COLO668 (cell line): ENCODE data around the gene SBF2.
"Not testable (repeated sequence)": the region's sequence is repeated elsewhere in the genome, so short reads cannot be mapped to it uniquely, and the experiment has no call there.

Experiments used
- DNase-seq: peaks from one replicate; lab custom pipeline; 2025; ENCODE audit not compliant: unreplicated experiment; lab: John Stamatoyannopoulos, UW

The SBF2 gene

GRCh38 chr11:10023212-10023611 is 270.8 kb downstream of the SBF2 start:
- DNase-seq: no peak

GRCh38 chr11:10022764-10023163 is 271.3 kb downstream of the SBF2 start:
- no peak for DNase-seq

GRCh38 chr11:10021563-10021962 is 272.5 kb downstream of the SBF2 start:
- no peak for DNase-seq

- DNase-seq: no peak
Observed at GRCh38 chr11:10019906-10020682, 273.9 kb downstream of the SBF2 start.

GRCh38 chr11:10017911-10018310 is 276.1 kb downstream of the SBF2 start:
- no peak for DNase-seq

GRCh38 chr11:10017050-10017449 is 277.0 kb downstream of the SBF2 start:
- DNase-seq: no peak

- no peak for DNase-seq
Observed at GRCh38 chr11:10012068-10012467, 282.0 kb downstream of the SBF2 start.

- DNase-seq: no peak
Observed at GRCh38 chr11:10005955-10006525, 288.0 kb downstream of the SBF2 start.

GRCh38 chr11:10004526-10005113 is 289.4 kb downstream of the SBF2 start:
- no peak for DNase-seq

- no peak for DNase-seq
Observed at GRCh38 chr11:10002221-10002620, 291.8 kb downstream of the SBF2 start.

GRCh38 chr11:9992306-9992705 is 301.7 kb downstream of the SBF2 start:
- DNase-seq: no peak

GRCh38 chr11:9990221-9990973 is 303.6 kb downstream of the SBF2 start:
- no peak for DNase-seq

GRCh38 chr11:9987303-9987702 is 306.7 kb downstream of the SBF2 start:
- DNase-seq: not testable (repeated sequence)

GRCh38 chr11:9982796-9983579 is 311.0 kb downstream of the SBF2 start:
- DNase-seq: no peak

GRCh38 chr11:9982127-9982795 is 311.8 kb downstream of the SBF2 start:
- no peak for DNase-seq

- no peak for DNase-seq
Observed at GRCh38 chr11:9980931-9981330, 313.1 kb downstream of the SBF2 start.

GRCh38 chr11:9977554-9977953 is 316.5 kb downstream of the SBF2 start:
- no peak for DNase-seq

- no peak for DNase-seq
Observed at GRCh38 chr11:9974375-9974774, 319.6 kb downstream of the SBF2 start.

- no peak for DNase-seq
Observed at GRCh38 chr11:9973921-9974320, 320.1 kb downstream of the SBF2 start.

- peak; percentile 13 for DNase-seq
Observed at GRCh38 chr11:9972989-9973388, 321.0 kb downstream of the SBF2 start.
